NCI-H1694 (cell line): Measurements from ENCODE around the gene AFAP1.

Experiments used
- DNase-seq: peaks from one replicate; lab custom pipeline; 2025; lab: John Stamatoyannopoulos, UW

Gene AFAP1

GRCh38 chr4:7915875-7916242, 23.8 kb downstream of the AFAP1 start:
- no peak for DNase-seq

DNA sequence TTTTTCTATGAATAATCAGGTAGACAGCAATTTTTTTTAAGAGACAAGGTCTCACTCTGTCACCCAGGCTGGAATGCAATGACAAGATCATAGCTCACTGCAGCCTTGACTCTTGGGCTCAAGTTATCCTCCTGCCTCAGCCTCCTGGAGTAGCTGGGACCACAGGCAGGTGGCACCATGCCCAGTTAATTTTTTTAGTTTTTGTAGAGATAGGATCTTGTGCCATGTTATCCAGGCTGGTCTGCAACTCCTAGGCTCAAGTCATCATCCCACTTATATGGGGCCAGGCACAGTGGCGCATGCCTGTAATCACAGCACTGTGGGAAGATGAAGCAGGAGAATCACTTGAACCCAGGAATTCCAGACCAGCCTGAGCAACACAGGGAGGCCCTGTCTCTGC, 26.8 kb downstream of the AFAP1 start:
- no peak for DNase-seq

- DNase-seq, result no peak
Measured at GRCh38 chr4:7910952-7911578, 28.6 kb downstream of the AFAP1 start.

- DNase-seq, result no peak
Measured at GRCh38 chr4:7910263-7910896, 29.3 kb downstream of the AFAP1 start.

DNA sequence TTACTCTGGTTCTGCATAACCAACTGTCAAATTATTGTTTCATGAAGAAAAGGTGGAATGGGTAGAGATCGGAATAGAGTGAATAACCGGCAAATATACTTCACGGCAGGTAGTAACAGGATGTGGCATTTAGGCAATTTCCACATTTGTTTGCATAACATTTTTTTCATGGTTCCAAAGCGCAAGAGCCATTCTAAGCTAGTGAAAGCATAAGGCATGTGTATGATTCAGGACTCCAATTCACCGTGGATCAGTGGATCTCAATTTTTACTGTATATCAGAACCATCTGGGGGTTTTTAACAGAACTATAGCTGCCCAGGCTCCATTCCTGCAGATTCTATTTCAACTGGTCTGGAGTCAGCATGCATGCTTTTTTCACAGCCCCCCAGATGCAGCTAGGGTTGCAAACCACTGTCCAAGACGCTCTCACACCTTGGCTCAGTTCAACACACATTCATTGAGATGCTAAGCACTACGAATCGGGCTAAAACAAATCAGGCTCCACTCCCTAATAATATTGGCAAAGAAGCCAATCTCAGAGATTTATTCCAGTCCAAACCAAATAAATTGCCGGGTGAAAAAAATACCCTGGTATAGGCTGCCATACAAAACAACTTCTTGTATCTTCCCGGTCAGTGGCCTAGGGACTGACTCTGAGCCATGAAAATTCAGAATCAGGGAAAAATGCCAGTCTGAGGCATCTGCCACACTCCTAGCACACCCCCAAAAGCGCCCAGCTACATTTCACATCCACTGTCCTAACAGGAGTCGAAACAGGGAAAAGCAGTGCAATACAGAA, 30.0 kb downstream of the AFAP1 start:
- DNase-seq, result no peak

GRCh38 chr4:7908668-7909067, 31.0 kb downstream of the AFAP1 start:
- no peak for DNase-seq

GRCh38 chr4:7907142-7907541, 32.5 kb downstream of the AFAP1 start:
- no peak for DNase-seq

GRCh38 chr4:7906171-7906701, 33.4 kb downstream of the AFAP1 start:
- DNase-seq, result no peak

GRCh38 chr4:7904952-7905915, 34.4 kb downstream of the AFAP1 start:
- no peak for DNase-seq

GRCh38 chr4:7903791-7904516, 35.7 kb downstream of the AFAP1 start:
- DNase-seq, result peak; percentile 69

GRCh38 chr4:7902826-7903225, 36.8 kb downstream of the AFAP1 start:
- DNase-seq, result no peak

- peak; percentile 91 for DNase-seq
Measured at GRCh38 chr4:7902101-7902553, 37.5 kb downstream of the AFAP1 start.

- DNase-seq, result no peak
Measured at GRCh38 chr4:7901311-7901885, 38.3 kb downstream of the AFAP1 start.

- DNase-seq, result no peak
Measured at GRCh38 chr4:7900334-7900909, 39.2 kb downstream of the AFAP1 start.

- no peak for DNase-seq
Measured at GRCh38 chr4:7899184-7899869, 40.3 kb downstream of the AFAP1 start.

DNA sequence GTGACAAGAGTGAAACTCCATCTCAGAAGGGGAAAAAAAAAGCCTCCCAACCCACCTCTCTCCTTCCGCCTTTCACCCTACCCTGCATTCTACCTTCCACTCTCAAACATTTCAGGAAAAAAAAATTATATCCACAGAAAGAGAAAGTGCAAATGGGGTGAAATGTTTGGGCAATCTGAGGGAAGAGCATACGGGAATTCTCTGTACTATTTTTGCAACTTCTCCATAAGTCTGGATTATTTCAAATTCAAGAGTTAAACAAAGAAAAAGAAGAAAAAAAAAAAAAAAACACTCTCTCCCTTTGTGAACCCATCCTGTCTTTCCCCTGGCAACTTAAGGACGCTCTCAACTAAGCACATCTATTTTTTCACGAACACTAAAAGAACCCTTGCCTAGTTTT, 41.3 kb downstream of the AFAP1 start:
- no peak for DNase-seq

DNA sequence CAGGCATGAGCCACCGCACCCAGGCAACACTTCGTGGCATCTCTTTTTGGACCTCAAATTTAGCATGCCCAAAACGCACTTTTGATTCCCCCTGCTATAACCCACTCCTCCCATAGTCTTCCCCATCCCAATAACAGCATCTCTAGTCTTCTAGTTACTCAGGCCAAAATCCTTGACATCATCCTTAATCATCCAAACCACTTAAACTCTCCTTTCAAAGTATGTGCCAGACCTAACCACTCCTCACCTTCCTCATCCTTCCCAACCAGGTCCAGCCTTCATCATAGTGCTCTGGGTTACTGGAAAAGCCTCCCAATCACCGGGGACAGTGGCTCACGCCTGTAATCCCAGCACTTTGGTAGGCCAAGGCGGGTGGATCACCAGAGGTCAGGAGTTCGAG, 41.9 kb downstream of the AFAP1 start:
- DNase-seq, result no peak

- peak; percentile 96 for DNase-seq
Measured at GRCh38 chr4:7894677-7895181, 44.9 kb downstream of the AFAP1 start.

DNA sequence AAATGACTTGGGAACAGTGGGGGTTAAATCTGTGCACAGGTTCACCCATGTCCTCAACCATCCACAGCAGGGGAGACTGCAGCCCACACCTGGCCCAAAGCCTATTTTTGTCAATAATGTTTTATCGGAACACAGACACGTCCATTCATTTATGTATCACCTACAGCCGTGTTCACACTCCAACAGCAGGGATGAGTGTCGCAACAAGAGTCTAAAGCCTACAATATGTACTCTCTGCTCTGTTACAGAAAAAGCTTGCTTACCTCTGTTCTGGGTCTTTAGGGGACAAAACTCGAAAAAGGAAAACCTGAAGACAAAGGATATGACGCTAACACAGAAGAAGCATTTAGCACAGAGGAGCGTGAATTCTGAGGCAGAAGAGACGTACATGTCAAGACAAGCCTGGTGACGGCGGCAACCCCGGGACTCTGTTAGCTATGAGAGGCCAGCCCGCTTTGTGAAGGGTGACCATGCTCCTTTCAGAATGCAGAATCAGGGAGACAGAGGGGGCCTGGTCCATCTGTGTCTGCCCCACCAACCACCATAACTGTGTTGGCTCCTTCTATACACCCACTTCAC, 45.5 kb downstream of the AFAP1 start:
- peak; percentile 90 for DNase-seq
